ENCODE results near the gene EMP2.

Gene EMP2

DNA sequence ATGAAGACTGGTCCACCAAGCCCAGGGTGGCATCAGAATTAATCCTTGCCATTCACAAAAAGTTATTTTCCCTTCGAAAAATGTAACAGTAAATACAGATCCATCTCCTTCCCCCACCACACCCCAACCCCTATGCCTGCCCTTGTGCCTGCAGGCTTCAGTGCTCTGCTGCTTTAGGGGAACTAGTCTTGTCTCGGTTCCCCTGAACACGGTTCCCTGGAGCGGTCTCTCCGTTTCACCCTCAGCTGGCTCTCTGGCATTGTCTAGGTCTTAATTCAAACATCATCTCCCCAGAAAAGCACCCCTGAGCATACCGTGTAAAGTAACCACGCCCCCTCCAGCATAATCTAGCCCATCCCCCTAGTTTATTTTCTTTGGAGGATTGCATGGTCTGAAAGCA lies 25.8 kb downstream of the EMP2 start:
- H3K9ac ChIP-seq (ENCODE audit: low read length in 5 of 5): no peak overlapping the region
- no peaks in the 10 kb centered on the region for H3K9me3 ChIP-seq (ENCODE audit: control insufficient read depth in 5 of 5, low read length in 5 of 5)
- H3K36me3 ChIP-seq (ENCODE audit: control insufficient read depth in 5 of 5, insufficient read depth in 5 of 5, low read length in 5 of 5): no peaks in the 10 kb centered on the region
- H3K27ac ChIP-seq (ENCODE audit: low read depth, low read length): no peak overlapping the region
- no peak overlapping the region for H3K4me3 ChIP-seq (ENCODE audit: low read depth in 1 of 5, low read length in 5 of 5)
- H3K4me1 ChIP-seq (ENCODE audit: control insufficient read depth in 5 of 5, insufficient read depth in 5 of 5, low read length in 5 of 5): peaks cover 0 to 35% (median 27%) of the 10 kb centered on the region in 5 donors
- H3K27me3 ChIP-seq (ENCODE audit: control insufficient read depth in 5 of 5, insufficient read depth in 4 of 5, low read length in 5 of 5): no peaks in the 10 kb centered on the region

DNA sequence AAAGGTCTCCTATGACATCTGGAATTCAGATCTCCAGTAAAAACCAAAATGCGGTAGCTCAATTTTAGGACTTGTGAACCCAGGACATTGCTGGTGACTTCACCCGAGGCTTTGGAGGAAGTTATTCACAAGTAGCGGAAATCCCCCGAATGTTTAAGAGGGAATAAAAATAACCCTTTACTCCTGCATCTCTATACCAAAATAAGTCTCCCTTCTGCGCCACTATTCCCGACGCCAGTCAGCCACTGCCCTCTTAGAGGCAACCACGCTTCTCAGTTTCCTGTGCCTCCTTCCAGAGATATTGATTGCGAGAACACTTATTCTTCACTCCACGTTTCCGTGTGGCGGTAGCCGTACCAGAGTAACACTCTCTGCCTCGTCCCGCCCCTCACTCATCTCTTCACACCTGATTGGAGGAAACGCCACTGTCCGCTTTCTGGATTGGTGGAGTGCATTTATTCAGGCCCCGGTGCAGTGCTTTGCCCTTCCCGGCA lies 27.4 kb downstream of the EMP2 start:
- H3K27me3 ChIP-seq (ENCODE audit: control insufficient read depth in 5 of 5, insufficient read depth in 4 of 5, low read length in 5 of 5): no peaks in the 10 kb centered on the region
- H3K4me3 ChIP-seq (ENCODE audit: low read depth in 1 of 5, low read length in 5 of 5): peak overlapping the region in 4 of 5 donors; percentile 41 to 51 (median 47)
- peak overlapping the region; percentile 20 for H3K27ac ChIP-seq (ENCODE audit: low read depth, low read length)
- no peaks in the 10 kb centered on the region for H3K36me3 ChIP-seq (ENCODE audit: control insufficient read depth in 5 of 5, insufficient read depth in 5 of 5, low read length in 5 of 5)
- H3K9me3 ChIP-seq (ENCODE audit: control insufficient read depth in 5 of 5, low read length in 5 of 5): peaks cover 0 to 6% (median 5%) of the 10 kb centered on the region in 5 donors
- peak overlapping the region in 2 of 5 donors; percentile 0 to 26 for H3K9ac ChIP-seq (ENCODE audit: low read length in 5 of 5)
- peaks cover 0 to 19% (median 12%) of the 10 kb centered on the region in 5 donors for H3K4me1 ChIP-seq (ENCODE audit: control insufficient read depth in 5 of 5, insufficient read depth in 5 of 5, low read length in 5 of 5)

DNA sequence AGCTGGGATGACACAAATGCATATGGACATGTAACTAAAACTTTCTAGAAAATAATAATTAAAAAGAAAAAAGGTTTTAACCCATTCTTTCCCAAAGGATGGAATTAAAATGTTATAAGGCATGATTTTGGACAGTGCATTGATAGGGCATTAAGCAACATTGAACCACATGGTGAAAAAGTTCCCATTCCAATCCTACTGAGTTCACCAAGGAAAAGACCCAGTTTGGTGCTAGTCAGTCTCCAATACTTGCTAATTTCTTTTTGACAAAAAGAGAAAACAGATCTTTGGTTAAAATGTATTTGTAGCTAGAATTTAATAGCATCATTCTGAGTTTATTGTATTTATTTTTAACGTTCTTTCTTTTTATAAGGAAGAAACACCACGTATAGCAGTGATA lies 28.1 kb downstream of the EMP2 start:
- Histone ChIP-seq H3K4me3 (ENCODE audit: low read depth in 1 of 5, low read length in 5 of 5) (no peak overlapping the region), H3K27me3 (ENCODE audit: control insufficient read depth in 5 of 5, insufficient read depth in 4 of 5, low read length in 5 of 5) (no peaks in the 10 kb centered on the region), H3K9ac (ENCODE audit: low read length in 5 of 5) (no peak overlapping the region), H3K27ac (ENCODE audit: low read depth, low read length) (no peak overlapping the region), H3K9me3 (ENCODE audit: control insufficient read depth in 5 of 5, low read length in 5 of 5) (peaks cover 0 to 9% (median 5%) of the 10 kb centered on the region in 5 donors), H3K4me1 (ENCODE audit: control insufficient read depth in 5 of 5, insufficient read depth in 5 of 5, low read length in 5 of 5) (peaks cover 0 to 13% (median 4%) of the 10 kb centered on the region in 5 donors), H3K36me3 (ENCODE audit: control insufficient read depth in 5 of 5, insufficient read depth in 5 of 5, low read length in 5 of 5) (peaks cover 0 to 5% (median 2%) of the 10 kb centered on the region in 5 donors)

DNA sequence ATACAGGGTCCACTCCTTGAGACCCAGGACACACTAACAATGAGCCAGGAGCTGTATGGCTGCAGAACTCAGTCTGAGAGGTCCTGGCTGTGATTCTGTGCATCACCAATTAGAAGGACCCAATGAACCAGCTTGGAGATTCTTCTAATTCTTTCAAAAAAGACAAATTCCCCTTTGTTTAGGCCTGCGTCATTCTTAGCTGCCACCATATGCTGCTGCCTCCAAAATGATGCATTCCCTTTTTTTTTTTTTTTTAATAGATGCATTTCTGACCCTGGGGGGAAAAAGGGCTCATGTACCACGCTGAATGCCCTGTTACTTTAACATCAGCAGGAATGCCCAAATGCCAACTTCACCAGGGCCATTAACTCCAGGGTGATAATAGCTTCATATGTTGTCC lies 28.5 kb downstream of the EMP2 start:
- H3K4me3 ChIP-seq (ENCODE audit: low read depth in 1 of 5, low read length in 5 of 5): no peak overlapping the region
- H3K9ac ChIP-seq (ENCODE audit: low read length in 5 of 5): no peak overlapping the region
- peaks cover 0 to 13% (median 3%) of the 10 kb centered on the region in 5 donors for H3K4me1 ChIP-seq (ENCODE audit: control insufficient read depth in 5 of 5, insufficient read depth in 5 of 5, low read length in 5 of 5)
- H3K27ac ChIP-seq (ENCODE audit: low read depth, low read length): no peak overlapping the region
- H3K36me3 ChIP-seq (ENCODE audit: control insufficient read depth in 5 of 5, insufficient read depth in 5 of 5, low read length in 5 of 5): peaks cover 0 to 9% (median 6%) of the 10 kb centered on the region in 5 donors
- H3K27me3 ChIP-seq (ENCODE audit: control insufficient read depth in 5 of 5, insufficient read depth in 4 of 5, low read length in 5 of 5): no peaks in the 10 kb centered on the region
- H3K9me3 ChIP-seq (ENCODE audit: control insufficient read depth in 5 of 5, low read length in 5 of 5): peaks cover 0 to 9% (median 5%) of the 10 kb centered on the region in 5 donors

DNA sequence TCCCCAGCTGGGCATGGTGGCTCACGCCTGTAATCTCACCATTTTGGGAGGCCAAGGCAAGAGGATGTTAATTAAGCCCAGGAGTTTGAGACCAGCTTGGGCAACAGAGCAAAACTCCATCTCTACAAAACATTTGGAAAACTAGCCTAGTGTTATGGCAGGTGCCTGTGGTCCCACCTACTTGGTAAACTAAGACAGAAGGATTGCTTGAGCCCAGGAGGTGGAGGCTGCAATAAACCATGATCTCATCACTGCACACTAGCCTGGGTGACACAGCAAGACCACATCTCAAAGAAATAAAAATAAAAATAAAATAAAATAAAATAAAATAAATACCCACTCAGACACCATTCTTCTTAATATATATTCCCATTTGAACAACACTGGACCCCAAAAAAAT lies 32.0 kb downstream of the EMP2 start:
- peaks cover 0 to 9% (median 5%) of the 10 kb centered on the region in 5 donors for H3K9me3 ChIP-seq (ENCODE audit: control insufficient read depth in 5 of 5, low read length in 5 of 5)
- no peaks in the 10 kb centered on the region for H3K27me3 ChIP-seq (ENCODE audit: control insufficient read depth in 5 of 5, insufficient read depth in 4 of 5, low read length in 5 of 5)
- no peak overlapping the region for H3K27ac ChIP-seq (ENCODE audit: low read depth, low read length)
- H3K4me1 ChIP-seq (ENCODE audit: control insufficient read depth in 5 of 5, insufficient read depth in 5 of 5, low read length in 5 of 5): peaks cover 0 to 6% (median 0%) of the 10 kb centered on the region in 5 donors
- H3K4me3 ChIP-seq (ENCODE audit: low read depth in 1 of 5, low read length in 5 of 5): no peak overlapping the region
- no peak overlapping the region for H3K9ac ChIP-seq (ENCODE audit: low read length in 5 of 5)
- H3K36me3 ChIP-seq (ENCODE audit: control insufficient read depth in 5 of 5, insufficient read depth in 5 of 5, low read length in 5 of 5): peaks cover 0 to 40% (median 32%) of the 10 kb centered on the region in 5 donors

DNA sequence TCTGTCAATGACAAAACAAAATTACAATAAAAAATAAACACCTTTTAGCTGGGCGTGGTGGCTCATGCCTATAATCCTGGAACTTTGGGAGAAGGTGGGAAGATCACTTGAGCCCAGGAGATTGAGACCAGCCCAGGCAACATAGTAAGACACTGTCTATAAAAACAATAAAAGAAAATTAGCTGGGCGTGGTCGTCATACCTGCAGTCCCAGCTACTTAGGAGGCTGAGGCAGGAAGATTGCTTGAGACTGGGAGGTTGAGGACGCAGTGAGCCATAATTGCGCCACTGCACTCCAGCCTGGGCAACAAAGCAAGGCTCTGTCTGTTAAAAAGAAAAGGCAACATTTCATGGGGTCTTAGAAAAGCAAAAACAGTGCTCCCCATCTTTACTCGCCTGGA lies 32.7 kb downstream of the EMP2 start:
- Histone ChIP-seq H3K9me3 (ENCODE audit: control insufficient read depth in 5 of 5, low read length in 5 of 5) (peaks cover 0 to 9% (median 5%) of the 10 kb centered on the region in 5 donors), H3K9ac (ENCODE audit: low read length in 5 of 5) (no peak overlapping the region), H3K4me1 (ENCODE audit: control insufficient read depth in 5 of 5, insufficient read depth in 5 of 5, low read length in 5 of 5) (peaks cover 0 to 3% (median 0%) of the 10 kb centered on the region in 5 donors), H3K27ac (ENCODE audit: low read depth, low read length) (no peak overlapping the region), H3K27me3 (ENCODE audit: control insufficient read depth in 5 of 5, insufficient read depth in 4 of 5, low read length in 5 of 5) (no peaks in the 10 kb centered on the region), H3K36me3 (ENCODE audit: control insufficient read depth in 5 of 5, insufficient read depth in 5 of 5, low read length in 5 of 5) (peaks cover 0 to 45% (median 38%) of the 10 kb centered on the region in 5 donors), H3K4me3 (ENCODE audit: low read depth in 1 of 5, low read length in 5 of 5) (no peak overlapping the region)

DNA sequence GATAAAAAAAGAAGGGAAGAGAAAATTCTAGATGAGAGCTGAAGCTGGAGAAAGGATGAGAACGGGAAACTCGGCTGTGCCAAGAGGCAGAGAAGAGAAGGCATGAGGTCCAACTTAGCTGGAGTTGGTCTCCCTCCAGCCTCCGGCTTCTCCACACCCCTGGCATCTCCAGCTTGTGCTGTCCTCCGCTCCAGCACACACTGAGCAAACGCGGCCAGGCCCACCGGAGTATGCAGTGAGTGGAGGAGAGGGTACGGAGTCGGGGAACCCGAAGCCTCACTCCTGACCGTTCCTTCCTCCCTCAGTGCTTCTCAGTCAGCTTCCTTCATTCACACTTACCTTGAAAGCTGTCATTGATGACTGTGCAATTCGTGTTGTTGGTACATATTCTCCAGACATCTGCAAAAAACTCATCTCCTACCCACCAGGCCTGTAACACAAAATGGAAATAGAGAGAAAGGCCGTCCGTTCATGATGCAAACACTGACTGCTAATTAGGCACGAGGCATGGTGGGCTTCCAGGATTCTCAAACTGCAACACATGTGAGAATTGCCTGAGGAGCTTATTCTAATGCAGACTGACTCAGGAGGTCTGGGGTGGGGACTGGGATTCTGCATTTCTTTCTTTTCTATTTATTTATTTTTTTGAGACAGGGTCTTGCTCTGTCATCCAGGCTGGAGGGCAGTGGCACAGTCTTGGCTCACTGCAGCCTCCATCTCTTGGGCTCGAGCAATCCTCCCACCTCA lies 37.0 kb downstream of the EMP2 start:
- peaks cover 0 to 2% (median 0%) of the 10 kb centered on the region in 5 donors for H3K4me1 ChIP-seq (ENCODE audit: control insufficient read depth in 5 of 5, insufficient read depth in 5 of 5, low read length in 5 of 5)
- no peaks in the 10 kb centered on the region for H3K27me3 ChIP-seq (ENCODE audit: control insufficient read depth in 5 of 5, insufficient read depth in 4 of 5, low read length in 5 of 5)
- no peak overlapping the region for H3K9ac ChIP-seq (ENCODE audit: low read length in 5 of 5)
- peaks cover 0 to 6% (median 0%) of the 10 kb centered on the region in 5 donors for H3K9me3 ChIP-seq (ENCODE audit: control insufficient read depth in 5 of 5, low read length in 5 of 5)
- no peak overlapping the region for H3K27ac ChIP-seq (ENCODE audit: low read depth, low read length)
- H3K4me3 ChIP-seq (ENCODE audit: low read depth in 1 of 5, low read length in 5 of 5): no peak overlapping the region
- peaks cover 0 to 71% (median 56%) of the 10 kb centered on the region in 5 donors for H3K36me3 ChIP-seq (ENCODE audit: control insufficient read depth in 5 of 5, insufficient read depth in 5 of 5, low read length in 5 of 5)

DNA sequence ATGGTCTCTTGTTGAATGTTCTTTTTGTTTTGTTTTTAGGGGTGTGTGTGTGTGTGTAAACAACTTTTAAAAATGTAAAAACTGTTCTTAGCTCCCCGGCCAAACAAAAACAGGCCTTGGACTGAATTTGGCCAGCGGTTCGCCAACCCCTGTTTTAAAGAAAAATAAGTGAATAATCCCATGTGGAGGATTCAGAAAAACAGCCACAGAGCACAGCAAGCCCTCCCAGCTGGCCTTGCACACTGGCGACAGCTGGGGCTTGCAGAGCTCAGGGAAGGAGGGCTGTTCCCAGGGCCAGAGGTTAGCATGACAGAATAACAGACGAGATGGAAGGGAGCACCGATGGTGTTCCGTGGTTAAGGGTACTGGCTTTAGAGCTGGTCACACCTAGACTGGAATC lies 39.0 kb downstream of the EMP2 start:
- no peak overlapping the region for H3K4me3 ChIP-seq (ENCODE audit: low read depth in 1 of 5, low read length in 5 of 5)
- H3K27me3 ChIP-seq (ENCODE audit: control insufficient read depth in 5 of 5, insufficient read depth in 4 of 5, low read length in 5 of 5): no peaks in the 10 kb centered on the region
- no peaks in the 10 kb centered on the region for H3K9me3 ChIP-seq (ENCODE audit: control insufficient read depth in 5 of 5, low read length in 5 of 5)
- no peak overlapping the region for H3K9ac ChIP-seq (ENCODE audit: low read length in 5 of 5)
- peaks cover 0 to 78% (median 65%) of the 10 kb centered on the region in 5 donors for H3K36me3 ChIP-seq (ENCODE audit: control insufficient read depth in 5 of 5, insufficient read depth in 5 of 5, low read length in 5 of 5)
- H3K4me1 ChIP-seq (ENCODE audit: control insufficient read depth in 5 of 5, insufficient read depth in 5 of 5, low read length in 5 of 5): peaks cover 0 to 2% (median 0%) of the 10 kb centered on the region in 5 donors
- H3K27ac ChIP-seq (ENCODE audit: low read depth, low read length): no peak overlapping the region

DNA sequence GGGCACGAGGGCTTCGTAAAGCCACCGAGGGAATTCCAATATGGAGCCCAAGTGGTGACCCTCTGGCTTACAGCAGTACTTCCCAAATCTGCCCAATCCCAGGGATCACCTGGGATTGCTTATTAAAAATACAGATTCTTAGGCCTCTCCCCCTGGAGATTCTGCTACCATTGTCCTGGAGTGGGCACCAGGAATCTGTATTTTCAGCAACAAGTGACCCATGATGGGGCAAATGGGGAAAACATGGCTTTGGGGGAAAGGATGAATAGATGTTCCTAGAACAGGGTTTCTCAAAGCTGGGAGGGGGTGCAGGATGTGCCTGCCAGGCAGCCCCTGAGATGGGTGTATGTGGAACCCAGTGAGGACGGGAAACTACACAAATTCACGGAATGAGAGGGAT lies 40.6 kb downstream of the EMP2 start:
- H3K9ac ChIP-seq (ENCODE audit: low read length in 5 of 5): no peak overlapping the region
- no peaks in the 10 kb centered on the region for H3K9me3 ChIP-seq (ENCODE audit: control insufficient read depth in 5 of 5, low read length in 5 of 5)
- H3K4me3 ChIP-seq (ENCODE audit: low read depth in 1 of 5, low read length in 5 of 5): no peak overlapping the region
- H3K27ac ChIP-seq (ENCODE audit: low read depth, low read length): no peak overlapping the region
- peaks cover 0 to 2% (median 0%) of the 10 kb centered on the region in 5 donors for H3K4me1 ChIP-seq (ENCODE audit: control insufficient read depth in 5 of 5, insufficient read depth in 5 of 5, low read length in 5 of 5)
- H3K27me3 ChIP-seq (ENCODE audit: control insufficient read depth in 5 of 5, insufficient read depth in 4 of 5, low read length in 5 of 5): no peaks in the 10 kb centered on the region
- H3K36me3 ChIP-seq (ENCODE audit: control insufficient read depth in 5 of 5, insufficient read depth in 5 of 5, low read length in 5 of 5): peaks cover 0 to 80% (median 63%) of the 10 kb centered on the region in 5 donors

DNA sequence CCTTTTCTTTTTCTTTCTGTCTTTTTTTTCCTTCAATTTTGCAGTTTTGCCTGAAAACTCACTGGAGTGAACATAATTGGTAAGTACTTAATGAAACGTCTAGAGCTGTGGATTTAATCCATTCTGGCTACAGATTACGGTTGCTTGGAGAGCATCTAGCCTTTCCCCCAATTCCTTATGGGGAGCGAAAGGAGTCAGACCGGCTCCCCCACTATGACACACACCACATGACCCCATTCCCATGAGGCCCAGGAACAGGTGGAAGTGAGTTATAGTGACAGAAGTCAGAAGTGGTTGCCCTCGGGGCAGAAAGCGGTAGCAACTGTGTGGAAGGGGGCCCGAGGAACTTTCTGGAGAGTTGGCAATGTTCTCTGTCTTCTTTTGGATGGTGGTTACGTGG lies 41.2 kb downstream of the EMP2 start:
- H3K27me3 ChIP-seq (ENCODE audit: control insufficient read depth in 5 of 5, insufficient read depth in 4 of 5, low read length in 5 of 5): no peaks in the 10 kb centered on the region
- no peak overlapping the region for H3K4me3 ChIP-seq (ENCODE audit: low read depth in 1 of 5, low read length in 5 of 5)
- H3K4me1 ChIP-seq (ENCODE audit: control insufficient read depth in 5 of 5, insufficient read depth in 5 of 5, low read length in 5 of 5): peaks cover 0 to 2% (median 0%) of the 10 kb centered on the region in 5 donors
- peaks cover 0 to 80% (median 62%) of the 10 kb centered on the region in 5 donors for H3K36me3 ChIP-seq (ENCODE audit: control insufficient read depth in 5 of 5, insufficient read depth in 5 of 5, low read length in 5 of 5)
- H3K9ac ChIP-seq (ENCODE audit: low read length in 5 of 5): no peak overlapping the region
- H3K9me3 ChIP-seq (ENCODE audit: control insufficient read depth in 5 of 5, low read length in 5 of 5): no peaks in the 10 kb centered on the region
- H3K27ac ChIP-seq (ENCODE audit: low read depth, low read length): no peak overlapping the region

Measured in subcutaneous abdominal adipose tissue (tissue), 5 donors.